Endodermal cell (in vitro differentiated cells): ENCODE results near the gene DLG2. TPM values are rescaled to one million over a fixed set of nuclear protein-coding genes. Genes with fewer than 3 reads are reported as not detected.

Experiments used
- DNase-seq: peaks from one replicate; pipeline ENCODE4 v3.0.0-alpha.2; 2017
- H3K27ac ChIP-seq: 2 replicates; pipeline ENCODE4 v1.5.1; 2013; ENCODE audit warnings: mild to moderate bottlenecking, low read depth, low read length, moderate library complexity
- H3K27me3 ChIP-seq: 2 replicates; pipeline ENCODE4 v1.6.1; 2013; ENCODE audit warnings: mild to moderate bottlenecking, low read length, moderate library complexity; ENCODE audit not compliant: insufficient read depth, control insufficient read depth, poor library complexity, severe bottlenecking
- H3K36me3 ChIP-seq: 2 replicates; pipeline ENCODE4 v1.7.0; 2013; ENCODE audit warnings: mild to moderate bottlenecking, low read length, moderate library complexity; ENCODE audit not compliant: control insufficient read depth, insufficient read depth
- H3K4me1 ChIP-seq: one replicate; pipeline ENCODE4 v1.7.0; 2013; ENCODE audit warnings: low read length; ENCODE audit not compliant: control insufficient read depth, insufficient read depth
- H3K4me3 ChIP-seq: 2 replicates; pipeline ENCODE4 v1.5.1; 2013; ENCODE audit warnings: mild to moderate bottlenecking, low read length, moderate library complexity
- H3K9ac ChIP-seq: 2 replicates; pipeline ENCODE4 v1.6.1; 2013; ENCODE audit warnings: mild to moderate bottlenecking, low read length, moderate library complexity; ENCODE audit not compliant: poor library complexity, severe bottlenecking; ENCODE audit errors: extremely low read depth
- H3K9me3 ChIP-seq: 2 replicates; pipeline ENCODE4 v1.6.1; 2013; ENCODE audit warnings: mild to moderate bottlenecking, low read length, moderate library complexity; ENCODE audit not compliant: control insufficient read depth
- H3K27ac Mint-ChIP-seq: 2 replicates; pipeline ENCODE4 v1.8.0; 2020; ENCODE audit warnings: mixed read lengths
- H3K27me3 Mint-ChIP-seq: 2 replicates; pipeline ENCODE4 v1.8.0; 2021; ENCODE audit warnings: mild to moderate bottlenecking, mixed read lengths; ENCODE audit not compliant: insufficient read depth
- H3K36me3 Mint-ChIP-seq: 2 replicates; pipeline ENCODE4 v1.8.0; 2020; ENCODE audit warnings: low read depth, mixed read lengths
- H3K4me1 Mint-ChIP-seq: 2 replicates; pipeline ENCODE4 v1.8.0; 2020; ENCODE audit warnings: mixed read lengths
- H3K4me3 Mint-ChIP-seq: 2 replicates; pipeline ENCODE4 v1.8.0; 2020; ENCODE audit warnings: mild to moderate bottlenecking, moderate library complexity, mixed read lengths
- H3K9me3 Mint-ChIP-seq: 2 replicates; pipeline ENCODE4 v1.8.0; 2020; ENCODE audit warnings: mild to moderate bottlenecking, mixed read lengths
- CTCF ChIP-seq: fragments of 200-600 bp; sonication (generic); conservative IDR thresholded peaks from 2 replicates; pipeline ENCODE4 v1.5.0; 2021; ENCODE audit warnings: antibody characterized with exemption, mild to moderate bottlenecking
- WGBS, 2 experiments: methylation state at CpG; one replicate each; pipeline versions ENCODE4 v1.1.5 to v1.1.7; 2013; ENCODE audit warnings: missing lambda C conversion rate in 2 of 2, mixed read lengths in 1 of 2; ENCODE audit not compliant: insufficient coverage in 1 of 2, insufficient read length in 1 of 2; 5-methylcytosine and 5-hydroxymethylcytosine counted together
- total RNA-seq, 2 donors: library from RNA; stranded (reverse); fragmentation: NEBNext Ultra II Directional in 1 of 2; extraction: Animal tissue kit (Norgen Biotek cat#: 25700) in 1 of 2; gene quantifications; 2 replicates in 1 of 2; 3 replicates in 1 of 2; pipeline ENCODE4 v1.2.1, GENCODE V29; 2021

The DLG2 gene
- total RNA-seq, 2 donors from 2014 or later = 9.6 to 10.6 TPM

- Mint-ChIP-seq H3K4me1 (no peaks in the 10 kb centered on the region), H3K36me3 (peaks cover 9% of the 10 kb centered on the region), H3K27me3 (peaks cover 3% of the 10 kb centered on the region), H3K9me3 (peaks cover 43% of the 10 kb centered on the region), H3K27ac (no peak overlapping the region), H3K4me3 (no peak overlapping the region)
- no peaks in the 10 kb centered on the region for H3K36me3 ChIP-seq
- no peak overlapping the region for H3K9ac ChIP-seq
- H3K9me3 ChIP-seq = peaks cover 41% of the 10 kb centered on the region
- H3K27me3 ChIP-seq = peaks cover 5% of the 10 kb centered on the region
- no peak for DNase-seq
- no peak overlapping the region for H3K4me3 ChIP-seq
- no peak overlapping the region for H3K27ac ChIP-seq
- H3K4me1 ChIP-seq = no peaks in the 10 kb centered on the region
- TF ChIP-seq CTCF = no peak
Measured at GRCh38 chr11:85517272-85517671, 109.9 kb downstream of the DLG2 start.

GRCh38 chr11:85495918-85496317 lies 131.2 kb downstream of the DLG2 start:
- 95 to 96% methylated on average over 4 to 5 of the region's 5 CpGs for WGBS, 2 experiments
- no peak overlapping the region for H3K27ac ChIP-seq
- no peak overlapping the region for H3K4me3 Mint-ChIP-seq
- H3K27me3 ChIP-seq = no peaks in the 10 kb centered on the region
- no peaks in the 10 kb centered on the region for H3K4me1 ChIP-seq
- H3K9ac ChIP-seq = no peak overlapping the region
- DNase-seq = no peak
- no peak overlapping the region for H3K27ac Mint-ChIP-seq
- peaks cover 5% of the 10 kb centered on the region for H3K4me1 Mint-ChIP-seq
- no peaks in the 10 kb centered on the region for H3K27me3 Mint-ChIP-seq
- no peaks in the 10 kb centered on the region for H3K9me3 ChIP-seq
- H3K9me3 Mint-ChIP-seq = no peaks in the 10 kb centered on the region
- no peaks in the 10 kb centered on the region for H3K36me3 ChIP-seq
- H3K4me3 ChIP-seq = no peak overlapping the region
- TF ChIP-seq CTCF = no peak
- H3K36me3 Mint-ChIP-seq = no peaks in the 10 kb centered on the region

- no CpG with 5 or more reads among the region's 1 CpG for whole genome bisulfite sequencing, 2 experiments
- H3K4me3 ChIP-seq = no peak overlapping the region
- no peak for DNase-seq
- no peaks in the 10 kb centered on the region for H3K27me3 Mint-ChIP-seq
- H3K27me3 ChIP-seq = no peaks in the 10 kb centered on the region
- TF ChIP-seq CTCF = no peak
- no peak overlapping the region for H3K27ac ChIP-seq
- H3K9me3 ChIP-seq = no peaks in the 10 kb centered on the region
- no peak overlapping the region for H3K27ac Mint-ChIP-seq
- no peaks in the 10 kb centered on the region for H3K9me3 Mint-ChIP-seq
- H3K4me1 Mint-ChIP-seq = peaks cover 3% of the 10 kb centered on the region
- no peak overlapping the region for H3K4me3 Mint-ChIP-seq
- H3K9ac ChIP-seq = no peak overlapping the region
- H3K36me3 Mint-ChIP-seq = no peaks in the 10 kb centered on the region
- no peaks in the 10 kb centered on the region for H3K4me1 ChIP-seq
- H3K36me3 ChIP-seq = no peaks in the 10 kb centered on the region
Measured at GRCh38 chr11:85494396-85494795, 132.7 kb downstream of the DLG2 start.
